DND-41 (cell line): ENCODE measurements around the gene CHRDL1.

ENCODE experiments used
- ATAC-seq: fragments of 200-7000 bp; cut with Tn5 transposase; 3 replicates; pipeline ENCODE4 v1.9.1; 2021; ENCODE audit warnings: low read depth; ENCODE audit not compliant: insufficient read depth
- DNase-seq: peaks from one replicate; pipeline ENCODE4 v3.0.0-alpha.2; 2020
- H2AFZ ChIP-seq: 2 replicates; pipeline ENCODE4 v1.6.0; 2012; ENCODE audit warnings: low read depth, low read length
- H3K27ac ChIP-seq: 2 replicates; pipeline ENCODE4 v1.5.1; 2012; ENCODE audit warnings: low read length, inconsistent platforms
- H3K27me3 ChIP-seq: fragments of 200-600 bp; sonication (generic); 2 replicates; pipeline ENCODE4 v1.6.0; 2012; ENCODE audit warnings: low read length, mild to moderate bottlenecking, inconsistent platforms; ENCODE audit not compliant: insufficient read depth, poor library complexity
- H3K36me3 ChIP-seq: 2 replicates; pipeline ENCODE4 v1.5.1; 2012; ENCODE audit warnings: low read length, inconsistent platforms; ENCODE audit not compliant: insufficient read depth
- H3K4me1 ChIP-seq: 2 replicates; pipeline ENCODE4 v1.5.1; 2012; ENCODE audit warnings: mild to moderate bottlenecking, low read length; ENCODE audit not compliant: insufficient read depth
- H3K4me2 ChIP-seq: 2 replicates; pipeline ENCODE4 v1.6.0; 2012; ENCODE audit warnings: mild to moderate bottlenecking, moderate library complexity, low read length, inconsistent platforms; ENCODE audit not compliant: insufficient read depth
- H3K4me3 ChIP-seq, 2 experiments: fragments of 200-600 bp in 1 of 2; shearing (Covaris generic) in 1 of 2; 2 replicates each; pipeline ENCODE4 v1.5.1; 2012 to 2016; ENCODE audit warnings: inconsistent platforms in 2 of 2, low read length in 2 of 2, mild to moderate bottlenecking in 2 of 2, low read depth in 1 of 2, moderate library complexity in 1 of 2
- H3K79me2 ChIP-seq: 2 replicates; pipeline ENCODE4 v1.6.0; 2012; ENCODE audit warnings: low read length, inconsistent platforms; ENCODE audit not compliant: insufficient read depth
- H3K9ac ChIP-seq: 2 replicates; pipeline ENCODE4 v1.6.0; 2012; ENCODE audit warnings: low read depth, mild to moderate bottlenecking, inconsistent platforms, low read length, moderate library complexity
- H3K9me3 ChIP-seq: 2 replicates; pipeline ENCODE4 v1.5.1; 2012; ENCODE audit warnings: low read length, moderate library complexity, mild to moderate bottlenecking, inconsistent platforms; ENCODE audit not compliant: insufficient read depth, severe bottlenecking
- H4K20me1 ChIP-seq: 2 replicates; pipeline ENCODE4 v1.6.0; 2012; ENCODE audit warnings: low read length; ENCODE audit not compliant: insufficient read depth
- CTCF ChIP-seq: IDR thresholded peaks from 2 replicates; pipeline ENCODE4 v1.5.1; 2012; ENCODE audit warnings: borderline replicate concordance, low read length, moderate library complexity, mild to moderate bottlenecking; ENCODE audit not compliant: poor library complexity, severe bottlenecking; ENCODE audit errors: extremely low read depth
- EZH2 ChIP-seq: IDR thresholded peaks from 3 replicates; pipeline ENCODE4 v1.6.1; 2012; ENCODE audit warnings: borderline replicate concordance, low read depth, mild to moderate bottlenecking, moderate library complexity, low read length, inconsistent platforms; ENCODE audit not compliant: severe bottlenecking

Gene CHRDL1

GRCh38 chrX:110706446-110706845 is 89.2 kb downstream of the CHRDL1 start:
- Histone ChIP-seq H3K4me1 (no peaks in the 10 kb centered on the region), H3K4me2 (no peak overlapping the region), H4K20me1 (no peaks in the 10 kb centered on the region), H3K4me3 (no peak overlapping the region), H3K27ac (no peak overlapping the region), H3K9ac (no peak overlapping the region), H3K27me3 (no peaks in the 10 kb centered on the region), H2AFZ (no peak overlapping the region), H3K79me2 (no peaks in the 10 kb centered on the region), H3K9me3 (no peaks in the 10 kb centered on the region), H3K36me3 (no peaks in the 10 kb centered on the region)
- no peak for DNase-seq
- ATAC-seq = no peak
- no peak for TF ChIP-seq CTCF
- no peak for TF ChIP-seq EZH2

- H3K9me3 ChIP-seq = no peaks in the 10 kb centered on the region
- H2AFZ ChIP-seq = no peak overlapping the region
- no peaks in the 10 kb centered on the region for H3K79me2 ChIP-seq
- no peaks in the 10 kb centered on the region for H3K27me3 ChIP-seq
- no peak overlapping the region for H3K4me3 ChIP-seq
- no peaks in the 10 kb centered on the region for H4K20me1 ChIP-seq
- no peak for DNase-seq
- H3K4me2 ChIP-seq = no peak overlapping the region
- H3K36me3 ChIP-seq = no peaks in the 10 kb centered on the region
- H3K27ac ChIP-seq = no peak overlapping the region
- TF ChIP-seq EZH2 = no peak
- no peak for TF ChIP-seq CTCF
- H3K9ac ChIP-seq = no peak overlapping the region
- no peak for ATAC-seq
- no peaks in the 10 kb centered on the region for H3K4me1 ChIP-seq
Observed at GRCh38 chrX:110703641-110704040, 92.0 kb downstream of the CHRDL1 start.

GRCh38 chrX:110699109-110699508 is 96.5 kb downstream of the CHRDL1 start:
- no peak overlapping the region for H2AFZ ChIP-seq
- H4K20me1 ChIP-seq = no peaks in the 10 kb centered on the region
- no peak overlapping the region for H3K4me3 ChIP-seq
- ATAC-seq (no peak), DNase-seq (no peak)
- no peak overlapping the region for H3K4me2 ChIP-seq
- no peaks in the 10 kb centered on the region for H3K79me2 ChIP-seq
- H3K9me3 ChIP-seq = no peaks in the 10 kb centered on the region
- no peaks in the 10 kb centered on the region for H3K27me3 ChIP-seq
- peaks cover 9% of the 10 kb centered on the region for H3K4me1 ChIP-seq
- no peaks in the 10 kb centered on the region for H3K36me3 ChIP-seq
- no peak overlapping the region for H3K9ac ChIP-seq
- TF ChIP-seq EZH2 (no peak), CTCF (no peak)
- H3K27ac ChIP-seq = no peak overlapping the region

- no peak for DNase-seq
- no peak overlapping the region for H3K4me2 ChIP-seq
- no peaks in the 10 kb centered on the region for H3K27me3 ChIP-seq
- no peaks in the 10 kb centered on the region for H4K20me1 ChIP-seq
- no peak for ATAC-seq
- H3K4me1 ChIP-seq = peaks cover 9% of the 10 kb centered on the region
- no peak overlapping the region for H3K27ac ChIP-seq
- H3K79me2 ChIP-seq = no peaks in the 10 kb centered on the region
- no peaks in the 10 kb centered on the region for H3K9me3 ChIP-seq
- H3K4me3 ChIP-seq = no peak overlapping the region
- no peak overlapping the region for H3K9ac ChIP-seq
- no peaks in the 10 kb centered on the region for H3K36me3 ChIP-seq
- TF ChIP-seq EZH2 = no peak
- no peak for TF ChIP-seq CTCF
- no peak overlapping the region; the same call in 1 of the 2 replicates for H2AFZ ChIP-seq
Observed at GRCh38 chrX:110698696-110699095, 96.9 kb downstream of the CHRDL1 start.
